Osteoblast (primary cell): ENCODE results near the gene INPP5A. TPM values are rescaled to one million over a fixed set of nuclear protein-coding genes. Genes with fewer than 3 reads are reported as not detected.

Source experiments
- DNase-seq: peaks from one replicate; pipeline ENCODE4 v3.0.0; 2011; ENCODE audit warnings: low spot score, mixed read lengths; ENCODE audit not compliant: insufficient read length; ENCODE audit errors: missing footprints
- H2AFZ ChIP-seq: 2 replicates; pipeline ENCODE4 v1.6.0; 2011; ENCODE audit warnings: mild to moderate bottlenecking, low read length
- H3K27ac ChIP-seq: 2 replicates; pipeline ENCODE4 v1.5.1; 2011; ENCODE audit warnings: mild to moderate bottlenecking, low read depth, low read length, moderate library complexity
- H3K27me3 ChIP-seq: 2 replicates; pipeline ENCODE4 v1.6.0; 2012; ENCODE audit warnings: mild to moderate bottlenecking, control low read depth, inconsistent platforms, low read length, moderate library complexity; ENCODE audit not compliant: insufficient read depth
- H3K36me3 ChIP-seq: 2 replicates; pipeline ENCODE4 v1.5.1; 2011; ENCODE audit warnings: mild to moderate bottlenecking, low read length, control low read depth, moderate library complexity; ENCODE audit not compliant: insufficient read depth
- H3K4me1 ChIP-seq: 2 replicates; pipeline ENCODE4 v1.5.1; 2011; ENCODE audit warnings: mild to moderate bottlenecking, low read length, control low read depth, moderate library complexity; ENCODE audit not compliant: insufficient read depth
- H3K4me2 ChIP-seq: 2 replicates; pipeline ENCODE4 v1.6.0; 2011; ENCODE audit warnings: mild to moderate bottlenecking, low read length; ENCODE audit not compliant: insufficient read depth
- H3K4me3 ChIP-seq: fragments of 200-600 bp; sonication (generic); 3 replicates; pipeline ENCODE4 v1.5.1; 2012; ENCODE audit warnings: mild to moderate bottlenecking, low read length, inconsistent platforms; ENCODE audit not compliant: insufficient read depth
- H3K79me2 ChIP-seq: 2 replicates; pipeline ENCODE4 v1.6.0; 2012; ENCODE audit warnings: mild to moderate bottlenecking, low read length, control low read depth, inconsistent platforms; ENCODE audit not compliant: insufficient read depth
- H3K9me3 ChIP-seq: 2 replicates; pipeline ENCODE4 v1.5.1; 2011; ENCODE audit warnings: low read depth, low read length, control low read depth
- H4K20me1 ChIP-seq: 2 replicates; pipeline ENCODE4 v1.6.0; 2012; ENCODE audit warnings: mild to moderate bottlenecking, low read length, control low read depth; ENCODE audit not compliant: insufficient read depth
- total RNA-seq: library from RNA; depleted of rRNA; stranded (reverse); fragments of >200 nt; gene quantifications from 2 replicates; pipeline ENCODE4 v1.2.3, GENCODE V29; 2012
- TF ChIP-seq, protein P1 (sequence below): IDR thresholded peaks from 2 replicates; pipeline ENCODE4 v1.5.1; 2011; ENCODE audit warnings: mild to moderate bottlenecking, low read depth, low read length, moderate library complexity; ENCODE audit errors: extremely low read depth

Gene INPP5A
- total RNA-seq, 1 donor = 22.8 TPM

DNA sequence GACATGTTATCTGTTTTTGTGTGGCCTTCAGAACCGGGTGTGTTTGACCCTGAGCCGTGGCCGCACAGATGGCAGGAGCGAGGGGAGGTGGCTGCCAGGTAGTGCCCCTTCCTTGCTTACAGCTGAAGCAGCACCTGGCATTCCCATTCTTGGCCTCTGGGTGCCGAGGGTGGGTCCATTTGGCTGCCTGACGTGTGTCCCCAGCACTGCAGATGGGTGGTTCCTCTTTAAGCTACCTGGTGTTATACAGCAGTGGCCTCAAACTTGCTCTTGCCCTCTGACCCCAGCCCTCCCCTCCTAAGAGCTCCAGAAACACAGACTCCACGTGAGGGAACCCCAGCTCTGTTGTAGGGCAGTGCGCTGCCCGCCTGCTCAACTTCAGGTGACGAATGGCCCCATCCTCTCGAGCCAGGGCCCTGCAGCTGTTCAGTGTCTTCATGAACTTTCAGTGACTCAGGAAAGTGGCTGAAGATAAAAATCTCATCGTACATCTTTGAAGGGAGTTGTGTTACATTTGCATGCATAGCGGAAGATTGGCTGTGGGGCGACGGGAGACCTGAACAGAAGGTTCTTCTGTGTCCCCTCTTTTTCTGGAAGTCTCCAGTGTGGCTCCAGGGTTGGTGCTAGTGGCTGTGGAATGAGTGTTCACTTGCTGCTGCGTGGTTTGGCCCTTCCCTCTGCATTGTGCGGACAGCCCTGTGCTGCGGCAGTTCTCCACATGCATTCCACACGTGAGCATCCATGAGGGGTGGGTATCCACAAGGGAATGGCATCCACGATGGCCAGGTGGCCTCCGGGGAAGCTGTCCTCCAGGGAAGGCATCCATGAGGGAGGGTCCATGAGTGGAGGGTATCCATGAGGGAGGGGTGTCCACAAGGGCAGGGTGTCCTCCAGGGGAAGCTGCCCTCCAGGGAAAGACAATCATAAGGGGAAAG, 91.6 kb downstream of the INPP5A start:
- Histone ChIP-seq H3K27ac (no peak overlapping the region), H3K9me3 (no peaks in the 10 kb centered on the region), H3K36me3 (no peaks in the 10 kb centered on the region), H3K4me2 (no peak overlapping the region), H3K4me3 (no peak overlapping the region), H3K79me2 (peaks cover 9% of the 10 kb centered on the region), H2AFZ (no peak overlapping the region), H3K4me1 (peaks cover 10% of the 10 kb centered on the region), H4K20me1 (peaks cover 36% of the 10 kb centered on the region), H3K27me3 (no peaks in the 10 kb centered on the region)
- peak; percentile 61 for DNase-seq
- TF ChIP-seq, protein P1, sequence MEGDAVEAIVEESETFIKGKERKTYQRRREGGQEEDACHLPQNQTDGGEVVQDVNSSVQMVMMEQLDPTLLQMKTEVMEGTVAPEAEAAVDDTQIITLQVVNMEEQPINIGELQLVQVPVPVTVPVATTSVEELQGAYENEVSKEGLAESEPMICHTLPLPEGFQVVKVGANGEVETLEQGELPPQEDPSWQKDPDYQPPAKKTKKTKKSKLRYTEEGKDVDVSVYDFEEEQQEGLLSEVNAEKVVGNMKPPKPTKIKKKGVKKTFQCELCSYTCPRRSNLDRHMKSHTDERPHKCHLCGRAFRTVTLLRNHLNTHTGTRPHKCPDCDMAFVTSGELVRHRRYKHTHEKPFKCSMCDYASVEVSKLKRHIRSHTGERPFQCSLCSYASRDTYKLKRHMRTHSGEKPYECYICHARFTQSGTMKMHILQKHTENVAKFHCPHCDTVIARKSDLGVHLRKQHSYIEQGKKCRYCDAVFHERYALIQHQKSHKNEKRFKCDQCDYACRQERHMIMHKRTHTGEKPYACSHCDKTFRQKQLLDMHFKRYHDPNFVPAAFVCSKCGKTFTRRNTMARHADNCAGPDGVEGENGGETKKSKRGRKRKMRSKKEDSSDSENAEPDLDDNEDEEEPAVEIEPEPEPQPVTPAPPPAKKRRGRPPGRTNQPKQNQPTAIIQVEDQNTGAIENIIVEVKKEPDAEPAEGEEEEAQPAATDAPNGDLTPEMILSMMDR = no peak

DNA sequence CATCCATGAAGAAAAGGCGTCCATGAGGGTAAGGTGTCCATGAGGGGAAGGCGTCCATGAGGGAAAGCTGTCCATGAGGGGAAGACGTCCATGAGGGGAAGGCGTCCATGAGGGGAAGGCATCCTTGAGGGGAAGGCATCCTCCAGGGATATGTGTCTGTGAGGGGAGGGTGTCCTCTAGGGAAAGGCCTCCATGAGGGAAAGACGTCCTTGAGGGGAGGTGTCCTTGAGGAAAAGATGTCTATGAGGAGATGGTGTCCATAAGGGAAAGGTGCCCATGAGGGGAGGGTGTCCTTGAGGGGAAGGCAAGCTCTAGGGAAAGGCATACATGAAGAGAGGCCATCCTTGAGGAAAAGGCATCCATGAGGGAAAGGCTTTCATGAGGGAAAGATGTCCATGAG, 92.6 kb downstream of the INPP5A start:
- TF ChIP-seq, protein P1 = no peak
- H3K4me1 ChIP-seq = peaks cover 10% of the 10 kb centered on the region

DNA sequence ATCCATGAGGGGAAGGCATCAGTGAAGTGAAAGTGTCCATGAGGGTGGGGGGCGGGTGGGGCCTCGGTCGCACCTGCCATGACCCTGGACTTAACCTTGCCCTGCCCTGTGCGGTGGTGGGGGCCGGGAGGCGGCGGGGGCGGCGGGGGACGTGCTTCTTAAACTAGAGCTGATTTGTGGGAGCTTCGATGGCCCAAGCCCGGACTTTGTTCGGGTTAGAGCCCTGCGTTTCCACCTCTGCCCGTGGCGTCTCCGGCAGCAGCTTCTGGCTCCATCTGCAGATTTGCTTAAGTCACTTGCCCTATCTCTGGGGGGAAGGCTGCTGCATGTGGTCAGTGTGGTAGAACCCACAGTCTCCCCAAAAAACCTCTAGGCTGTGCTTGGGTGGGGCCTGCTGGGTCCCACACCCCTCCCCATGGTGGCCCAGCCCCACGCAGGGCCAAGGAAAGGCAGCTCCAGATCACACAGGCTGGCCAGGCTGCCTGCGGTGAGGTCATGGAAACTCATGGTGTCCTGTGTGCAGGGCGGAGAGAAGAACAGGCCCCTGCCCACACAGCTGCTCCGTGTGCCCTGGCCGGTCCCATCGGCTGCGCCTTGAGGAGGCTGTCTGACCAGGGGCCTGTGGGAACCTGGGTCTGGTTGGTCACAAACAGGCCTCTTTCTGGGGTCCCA, 93.2 kb downstream of the INPP5A start:
- peak; percentile 69 for DNase-seq
- Histone ChIP-seq H3K79me2 (peaks cover 14% of the 10 kb centered on the region), H3K9me3 (no peaks in the 10 kb centered on the region), H3K36me3 (no peaks in the 10 kb centered on the region), H3K4me1 (peaks cover 10% of the 10 kb centered on the region), H2AFZ (no peak overlapping the region), H3K27me3 (no peaks in the 10 kb centered on the region), H3K4me2 (no peak overlapping the region), H4K20me1 (peaks cover 40% of the 10 kb centered on the region), H3K4me3 (no peak overlapping the region), H3K27ac (no peak overlapping the region)
- TF ChIP-seq, protein P1 = no peak

More for the DNA sequence above, 92.6 kb downstream of the INPP5A start:
- Histone ChIP-seq H3K36me3 (no peaks in the 10 kb centered on the region), H3K4me2 (no peak overlapping the region), H3K4me3 (no peak overlapping the region), H3K27me3 (no peaks in the 10 kb centered on the region), H2AFZ (no peak overlapping the region), H3K27ac (no peak overlapping the region), H4K20me1 (peaks cover 45% of the 10 kb centered on the region), H3K9me3 (no peaks in the 10 kb centered on the region), H3K79me2 (peaks cover 14% of the 10 kb centered on the region)
- peak; percentile 69 for DNase-seq

DNA sequence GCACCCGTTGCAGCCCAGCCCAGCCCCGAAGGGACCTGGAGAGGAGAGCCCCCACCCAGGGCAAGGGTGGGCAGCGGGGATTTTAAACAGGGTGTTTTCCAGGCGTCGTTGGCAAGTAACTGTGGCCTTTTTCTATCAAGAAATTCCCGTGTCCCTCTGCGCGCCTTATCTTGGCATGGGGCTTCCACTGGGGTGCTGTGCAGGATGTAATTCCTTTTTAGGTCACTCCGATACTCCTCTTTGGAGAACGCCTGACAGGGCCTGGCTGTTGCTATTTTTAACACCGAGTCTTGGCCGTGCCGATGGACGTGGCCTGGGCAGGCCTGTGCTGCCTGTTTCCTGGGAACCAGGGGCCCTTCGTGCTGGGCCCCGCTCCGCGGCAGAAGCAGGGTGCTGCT, 93.8 kb downstream of the INPP5A start:
- H3K36me3 ChIP-seq = no peaks in the 10 kb centered on the region
- no peak overlapping the region for H3K27ac ChIP-seq
- H3K9me3 ChIP-seq = no peaks in the 10 kb centered on the region
- H3K4me1 ChIP-seq = peaks cover 10% of the 10 kb centered on the region
- no peak overlapping the region for H2AFZ ChIP-seq
- peaks cover 38% of the 10 kb centered on the region for H4K20me1 ChIP-seq
- no peak overlapping the region for H3K4me2 ChIP-seq
- no peaks in the 10 kb centered on the region for H3K27me3 ChIP-seq
- DNase-seq = peak; percentile 21
- H3K4me3 ChIP-seq = no peak overlapping the region
- peaks cover 17% of the 10 kb centered on the region for H3K79me2 ChIP-seq
- TF ChIP-seq, protein P1 = no peak
